ENCODE data around the gene PF4V1.

PF4V1 gene

GRCh38 chr4:73869130-73870055, 16.3 kb downstream of the PF4V1 start, which contains the start of gene CXCL1:
CXCL1 (plus strand) TSS chr4:73869393; CDS start chr4:73869471, 78 bp downstream.
- Histone ChIP-seq H3K27ac (ENCODE audit: poor library complexity, severe bottlenecking) (no peak within 1 kb of the TSS), H3K9me3 (ENCODE audit: severe bottlenecking) (no peaks in the 10 kb centered on the region), H3K4me3 (ENCODE audit: severe bottlenecking) (peak within 1 kb of the TSS; percentile 32), H3K27me3 (ENCODE audit: insufficient read depth, poor library complexity, severe bottlenecking) (no peaks in the 10 kb centered on the region), H3K36me3 (ENCODE audit: low read depth) (no peaks in the 10 kb centered on the region), H3K4me1 (ENCODE audit: insufficient read depth, poor library complexity, severe bottlenecking) (peaks cover 16% of the 10 kb centered on the region)
- peak; percentile 29 for TF ChIP-seq CTCF (IDR thresholded peaks at IDR 0.05; ENCODE audit: poor library complexity, severe bottlenecking)
- ATAC-seq (ENCODE audit: low read depth): peak; percentile 62
- DNase-seq (ENCODE audit: low spot score): no peak

- ATAC-seq (ENCODE audit: low read depth) (no peak), DNase-seq (ENCODE audit: low spot score) (no peak)
- Histone ChIP-seq H3K27me3 (ENCODE audit: insufficient read depth, poor library complexity, severe bottlenecking) (no peaks in the 10 kb centered on the region), H3K9me3 (ENCODE audit: severe bottlenecking) (no peaks in the 10 kb centered on the region), H3K36me3 (ENCODE audit: low read depth) (no peaks in the 10 kb centered on the region), H3K27ac (ENCODE audit: poor library complexity, severe bottlenecking) (no peak overlapping the region), H3K4me3 (ENCODE audit: severe bottlenecking) (no peak overlapping the region), H3K4me1 (ENCODE audit: insufficient read depth, poor library complexity, severe bottlenecking) (peaks cover 12% of the 10 kb centered on the region)
- TF ChIP-seq CTCF (IDR thresholded peaks at IDR 0.05; ENCODE audit: poor library complexity, severe bottlenecking): no peak
Measured at GRCh38 chr4:73870260-73870659, 17.2 kb downstream of the PF4V1 start.

GRCh38 chr4:73870768-73871167, 17.7 kb downstream of the PF4V1 start:
- DNase-seq (ENCODE audit: low spot score) (no peak), ATAC-seq (ENCODE audit: low read depth) (no peak)
- Histone ChIP-seq H3K4me1 (ENCODE audit: insufficient read depth, poor library complexity, severe bottlenecking) (peaks cover 12% of the 10 kb centered on the region), H3K9me3 (ENCODE audit: severe bottlenecking) (no peaks in the 10 kb centered on the region), H3K27me3 (ENCODE audit: insufficient read depth, poor library complexity, severe bottlenecking) (no peaks in the 10 kb centered on the region), H3K36me3 (ENCODE audit: low read depth) (no peaks in the 10 kb centered on the region), H3K27ac (ENCODE audit: poor library complexity, severe bottlenecking) (no peak overlapping the region), H3K4me3 (ENCODE audit: severe bottlenecking) (no peak overlapping the region)
- TF ChIP-seq CTCF (IDR thresholded peaks at IDR 0.05; ENCODE audit: poor library complexity, severe bottlenecking): no peak

- Histone ChIP-seq H3K4me3 (ENCODE audit: severe bottlenecking) (no peak overlapping the region), H3K36me3 (ENCODE audit: low read depth) (no peaks in the 10 kb centered on the region), H3K27ac (ENCODE audit: poor library complexity, severe bottlenecking) (no peak overlapping the region), H3K4me1 (ENCODE audit: insufficient read depth, poor library complexity, severe bottlenecking) (peaks cover 7% of the 10 kb centered on the region), H3K27me3 (ENCODE audit: insufficient read depth, poor library complexity, severe bottlenecking) (no peaks in the 10 kb centered on the region), H3K9me3 (ENCODE audit: severe bottlenecking) (no peaks in the 10 kb centered on the region)
- ATAC-seq (ENCODE audit: low read depth): no peak
- no peak for TF ChIP-seq CTCF (IDR thresholded peaks at IDR 0.05; ENCODE audit: poor library complexity, severe bottlenecking)
- no peak for DNase-seq (ENCODE audit: low spot score)
Measured at GRCh38 chr4:73871511-73872310, 18.6 kb downstream of the PF4V1 start.

Measured in RWPE2 (cell line).